Ascending aorta (tissue), 2 donors: Measurements from ENCODE around the gene PAFAH2. TPM values are rescaled to one million over a fixed set of nuclear protein-coding genes. Genes with fewer than 3 reads are reported as not detected.
"Not testable (repeated sequence)": the region's sequence is repeated elsewhere in the genome, so short reads cannot be mapped to it uniquely, and the experiment has no call there.

Experiments
- DNase-seq, 2 donors: peaks; one replicate each; pipeline ENCODE4 v3.0.0-alpha.2; 2019; ENCODE audit warnings: low spot score in 2 of 2
- H3K27ac ChIP-seq, 2 donors: fragments of 200-600 bp; sonication (generic); one replicate each; pipeline ENCODE4 v1.5.1; 2016 to 2017; ENCODE audit warnings: mild to moderate bottlenecking in 1 of 2
- H3K27me3 ChIP-seq: fragments of 200-600 bp; sonication (generic); one replicate; pipeline ENCODE4 v1.5.1; 2017
- H3K36me3 ChIP-seq, 2 donors: fragments of 200-600 bp; sonication (generic); one replicate each; pipeline ENCODE4 v1.5.1; 2016
- H3K4me1 ChIP-seq, 2 donors: fragments of 200-600 bp; sonication (generic); one replicate each; pipeline ENCODE4 v1.5.1; 2016 to 2017; ENCODE audit warnings: mild to moderate bottlenecking in 1 of 2
- H3K4me3 ChIP-seq, 2 donors: fragments of 200-600 bp; sonication (generic); one replicate each; pipeline ENCODE4 v1.5.1; 2016 to 2017; ENCODE audit warnings: mild to moderate bottlenecking in 1 of 2
- H3K9me3 ChIP-seq, 2 donors: fragments of 200-600 bp; sonication (generic); one replicate each; pipeline ENCODE4 v1.5.1; 2016
- intact Hi-C: fragments of 100-400 bp; cut with DNase I; formaldehyde crosslinking; loops from one replicate; pipeline ENCODE4 v1.15.1; 2023
- total RNA-seq: library from RNA; depleted of rRNA; stranded (reverse); fragments of >200 nt; gene quantifications from one replicate; pipeline ENCODE4 v1.1.0, GENCODE V29; 2016
- TF ChIP-seq, protein P1 (sequence below), 3 experiments: fragments of 200-600 bp in 2 of 3; fragments of 450-650 bp in 1 of 3; sonication (generic) in 2 of 3; IDR thresholded peaks; one replicate each; pipeline ENCODE4 v1.5.1; 2016 to 2019; ENCODE audit warnings: antibody characterized with exemption in 3 of 3, mild to moderate bottlenecking in 1 of 3, moderate library complexity in 1 of 3

The PAFAH2 gene
- total RNA-seq, 1 donor from 2014 or later = 1.3 TPM

DNA sequence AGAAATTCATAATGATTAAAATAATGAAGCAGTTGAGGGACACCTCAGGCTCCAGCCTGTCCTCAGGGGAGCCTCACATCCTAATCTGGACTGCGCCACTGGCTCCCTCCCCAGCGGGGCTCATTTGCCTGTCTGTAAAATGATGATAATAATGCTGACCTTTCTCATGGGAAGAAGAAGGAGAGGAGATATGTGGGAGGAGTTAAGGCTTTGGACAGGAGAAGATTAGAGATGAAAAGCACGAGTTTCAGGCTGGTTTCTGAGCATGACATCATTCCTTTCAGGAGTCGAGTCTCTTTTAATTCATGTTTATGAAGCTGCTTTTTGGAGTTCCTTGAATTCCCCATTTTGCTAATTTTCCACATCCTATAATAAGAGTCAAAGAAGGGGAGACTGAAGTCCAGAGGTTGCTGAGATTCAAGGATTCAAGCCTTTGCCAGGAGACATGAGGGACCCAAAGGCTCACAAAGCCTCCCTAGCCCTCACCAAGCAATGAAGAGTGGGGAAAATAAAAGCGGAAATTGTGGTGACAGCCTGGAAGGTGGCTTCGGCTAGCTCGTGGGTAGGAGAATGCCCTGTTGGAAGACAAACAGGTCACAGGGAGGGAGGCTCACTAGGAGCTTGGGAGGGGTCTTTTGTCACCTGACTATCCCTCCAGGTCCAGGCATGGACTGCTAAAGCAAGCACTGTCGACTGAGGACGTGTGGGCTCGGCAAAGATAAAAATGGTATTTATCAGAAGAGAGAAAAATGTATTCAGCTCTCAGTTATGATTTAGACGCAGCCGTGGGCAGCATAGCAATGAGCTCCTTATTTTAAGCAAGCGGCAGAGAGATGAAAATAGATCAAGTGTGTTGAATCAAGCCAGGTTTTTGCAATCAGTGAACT is 64.1 kb downstream of the PAFAH2 start:
- H3K4me1 ChIP-seq = peaks cover 0 to 4% of the 10 kb centered on the region in 2 donors
- intact Hi-C loops = no loop called here
- TF ChIP-seq, protein P1, sequence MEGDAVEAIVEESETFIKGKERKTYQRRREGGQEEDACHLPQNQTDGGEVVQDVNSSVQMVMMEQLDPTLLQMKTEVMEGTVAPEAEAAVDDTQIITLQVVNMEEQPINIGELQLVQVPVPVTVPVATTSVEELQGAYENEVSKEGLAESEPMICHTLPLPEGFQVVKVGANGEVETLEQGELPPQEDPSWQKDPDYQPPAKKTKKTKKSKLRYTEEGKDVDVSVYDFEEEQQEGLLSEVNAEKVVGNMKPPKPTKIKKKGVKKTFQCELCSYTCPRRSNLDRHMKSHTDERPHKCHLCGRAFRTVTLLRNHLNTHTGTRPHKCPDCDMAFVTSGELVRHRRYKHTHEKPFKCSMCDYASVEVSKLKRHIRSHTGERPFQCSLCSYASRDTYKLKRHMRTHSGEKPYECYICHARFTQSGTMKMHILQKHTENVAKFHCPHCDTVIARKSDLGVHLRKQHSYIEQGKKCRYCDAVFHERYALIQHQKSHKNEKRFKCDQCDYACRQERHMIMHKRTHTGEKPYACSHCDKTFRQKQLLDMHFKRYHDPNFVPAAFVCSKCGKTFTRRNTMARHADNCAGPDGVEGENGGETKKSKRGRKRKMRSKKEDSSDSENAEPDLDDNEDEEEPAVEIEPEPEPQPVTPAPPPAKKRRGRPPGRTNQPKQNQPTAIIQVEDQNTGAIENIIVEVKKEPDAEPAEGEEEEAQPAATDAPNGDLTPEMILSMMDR (IDR thresholded peaks at IDR 0.05) = no peak
- H3K27me3 ChIP-seq = no peaks in the 10 kb centered on the region
- no peak overlapping the region for H3K27ac ChIP-seq
- H3K4me3 ChIP-seq = peak overlapping the region in 1 of 2 donors; percentile 28
- no peaks in the 10 kb centered on the region for H3K36me3 ChIP-seq
- no peaks in the 10 kb centered on the region for H3K9me3 ChIP-seq
- no peak for DNase-seq

DNA sequence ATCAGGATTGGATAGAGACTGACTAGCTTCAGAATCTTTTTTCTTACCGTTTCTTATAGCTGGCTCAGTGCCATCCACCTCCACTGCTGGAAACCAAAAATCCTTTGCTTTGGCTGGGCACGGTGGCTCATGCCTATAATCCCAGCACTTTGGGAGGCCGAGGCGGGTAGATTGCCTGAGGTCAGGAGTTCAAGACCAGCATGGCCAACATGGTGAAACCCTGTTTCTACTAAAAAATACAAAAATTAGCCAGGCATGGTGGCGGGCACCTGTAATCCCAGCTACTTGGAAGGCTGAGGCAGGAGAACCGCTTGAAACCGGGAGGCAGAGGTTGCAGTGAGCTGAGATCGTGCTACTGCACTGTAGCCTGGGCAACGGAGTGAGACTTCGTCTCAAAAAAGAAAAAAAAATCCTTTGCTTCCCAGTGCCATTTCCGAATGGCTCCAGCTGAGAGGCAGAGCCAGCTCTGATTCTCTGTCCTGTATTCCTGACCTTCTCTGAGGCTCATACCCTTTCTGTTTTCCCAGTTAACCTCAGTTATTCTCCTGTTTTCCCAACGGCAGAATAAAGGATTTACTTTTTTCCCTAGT is 65.0 kb downstream of the PAFAH2 start:
- intact Hi-C loops, H3K4me1 ChIP-seq, H3K27me3 ChIP-seq, DNase-seq, H3K27ac ChIP-seq, H3K9me3 ChIP-seq, H3K36me3 ChIP-seq: not testable (repeated sequence)
- H3K4me3 ChIP-seq = peak overlapping the region in 1 of 2 donors; percentile 8

DNA sequence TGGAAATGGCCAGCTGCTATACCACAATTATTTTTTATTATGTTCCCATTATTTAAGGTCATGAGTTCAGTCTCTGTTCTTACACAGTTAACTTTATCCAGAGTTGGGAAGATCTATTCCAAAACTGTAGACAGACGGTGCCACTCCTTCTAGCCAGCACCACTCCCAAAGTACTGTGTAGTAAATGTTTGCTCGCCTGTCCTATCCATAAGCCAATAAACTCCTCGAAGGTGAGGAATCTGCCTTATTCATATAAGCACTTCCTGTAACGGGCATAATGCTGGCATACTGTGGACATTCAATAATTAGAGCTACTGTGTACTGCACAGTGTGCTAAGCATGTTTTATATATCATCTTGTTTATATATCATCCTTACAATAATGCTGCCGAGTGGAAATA is 65.5 kb downstream of the PAFAH2 start:
- Histone ChIP-seq H3K36me3 (no peaks in the 10 kb centered on the region), H3K4me3 (no peak overlapping the region), H3K9me3 (no peaks in the 10 kb centered on the region), H3K27me3 (no peaks in the 10 kb centered on the region), H3K27ac (no peak overlapping the region), H3K4me1 (peaks cover 0 to 4% of the 10 kb centered on the region in 2 donors)
- intact Hi-C loops = no loop called here
- DNase-seq = no peak
- TF ChIP-seq, protein P1 (IDR thresholded peaks at IDR 0.05) = no peak

DNA sequence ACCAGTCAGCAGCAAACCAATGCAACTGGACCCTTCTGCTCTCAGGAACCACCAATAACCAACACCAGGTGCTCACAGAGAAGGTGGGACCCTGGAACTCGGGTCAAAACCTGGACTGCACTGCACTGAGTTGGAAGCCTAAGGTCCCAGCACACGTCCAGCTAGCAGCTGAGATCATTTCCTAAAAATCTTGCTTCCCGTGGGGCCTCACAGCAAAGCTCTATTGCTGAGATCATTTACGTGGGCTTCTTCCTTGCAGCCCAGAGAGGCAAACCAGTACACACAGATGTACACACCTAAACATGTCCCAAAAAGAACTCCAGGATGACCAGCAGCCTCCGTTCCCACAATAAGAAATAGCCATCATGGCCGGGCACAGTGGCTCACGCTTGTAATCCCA is 68.8 kb downstream of the PAFAH2 start:
- no peak overlapping the region for H3K4me3 ChIP-seq
- no peak for DNase-seq
- intact Hi-C loops = no loop called here
- H3K36me3 ChIP-seq = no peaks in the 10 kb centered on the region
- H3K9me3 ChIP-seq = no peaks in the 10 kb centered on the region
- no peaks in the 10 kb centered on the region for H3K27me3 ChIP-seq
- TF ChIP-seq, protein P1 (IDR thresholded peaks at IDR 0.05) = no peak
- no peak overlapping the region for H3K27ac ChIP-seq
- H3K4me1 ChIP-seq = peaks cover 0 to 7% of the 10 kb centered on the region in 2 donors

DNA sequence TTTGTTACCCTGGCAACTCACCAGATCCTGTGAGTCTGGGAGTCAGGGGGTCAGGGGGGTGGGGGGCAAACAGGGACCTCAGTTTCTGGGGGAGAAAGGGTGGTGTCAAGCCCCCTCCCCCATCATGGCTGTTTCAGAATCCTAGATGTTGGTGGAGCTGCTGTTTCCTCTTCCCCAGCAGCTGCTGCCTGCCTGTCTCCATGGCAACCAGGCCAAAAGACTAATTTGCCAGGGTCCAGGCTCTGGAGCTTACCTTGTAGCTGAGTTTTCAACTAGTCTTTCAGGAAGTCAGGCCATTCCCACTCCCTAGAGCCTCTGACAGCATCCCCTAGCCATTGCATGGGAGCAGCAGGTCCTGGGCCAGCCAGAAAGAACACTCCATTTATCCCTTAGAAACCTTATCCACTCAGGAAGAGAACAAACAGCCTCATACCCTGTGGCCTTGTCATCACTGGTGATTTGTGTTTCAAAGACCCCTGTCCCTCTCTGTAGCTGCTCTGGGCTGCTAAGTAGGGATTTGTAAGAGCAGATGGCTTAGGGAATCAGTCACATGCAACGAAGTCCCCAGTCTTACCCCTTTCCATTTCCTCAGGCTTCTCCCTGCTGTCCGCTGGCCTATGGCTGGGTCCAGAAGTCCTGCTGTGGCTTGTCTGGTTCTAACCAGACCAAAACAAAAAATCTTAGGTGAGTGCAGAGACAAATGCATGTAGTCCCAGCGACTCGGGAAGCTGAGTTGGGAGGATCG is 70.2 kb downstream of the PAFAH2 start:
- TF ChIP-seq, protein P1 (IDR thresholded peaks at IDR 0.05) = no peak
- H3K4me3 ChIP-seq = no peak overlapping the region
- H3K27ac ChIP-seq = no peak overlapping the region
- H3K27me3 ChIP-seq = no peaks in the 10 kb centered on the region
- H3K4me1 ChIP-seq = peaks cover 0 to 12% of the 10 kb centered on the region in 2 donors
- H3K36me3 ChIP-seq = no peaks in the 10 kb centered on the region
- no peak for DNase-seq
- H3K9me3 ChIP-seq = no peaks in the 10 kb centered on the region
- intact Hi-C loops = no loop called here
